GM19238 (cell line): ENCODE results near the gene TSHR.

ENCODE experiments used
- DNase-seq: peaks from one replicate; pipeline ENCODE4 v3.0.0; 2011; ENCODE audit warnings: low spot score; ENCODE audit not compliant: insufficient read length

TSHR gene

GRCh38 chr14:81133400-81133799 is 178.0 kb downstream of the TSHR start:
- no peak for DNase-seq

GRCh38 chr14:81137316-81137715 is 181.9 kb downstream of the TSHR start:
- no peak for DNase-seq

GRCh38 chr14:81138429-81138828 is 183.0 kb downstream of the TSHR start:
- DNase-seq: no peak

- no peak for DNase-seq
Measured at GRCh38 chr14:81141426-81141825, 186.0 kb downstream of the TSHR start.

GRCh38 chr14:81143793-81144192 is 188.4 kb downstream of the TSHR start:
- DNase-seq: no peak

- DNase-seq: no peak
Measured at GRCh38 chr14:81144824-81145603, 189.6 kb downstream of the TSHR start.

GRCh38 chr14:81147140-81147897 is 191.9 kb downstream of the TSHR start:
- DNase-seq: no peak

- DNase-seq: no peak
Measured at GRCh38 chr14:81148635-81149034, 193.2 kb downstream of the TSHR start.

GRCh38 chr14:81153187-81153586 is 197.8 kb downstream of the TSHR start:
- DNase-seq: no peak

GRCh38 chr14:81157431-81157830 is 202.0 kb downstream of the TSHR start:
- DNase-seq: no peak

- no peak for DNase-seq
Measured at GRCh38 chr14:81161088-81161487, 205.7 kb downstream of the TSHR start.

GRCh38 chr14:81161749-81162148 is 206.3 kb downstream of the TSHR start:
- DNase-seq: no peak

GRCh38 chr14:81162941-81163340 is 207.5 kb downstream of the TSHR start:
- DNase-seq: no peak

- peak; percentile 19 for DNase-seq
Measured at GRCh38 chr14:81164167-81164774, 208.8 kb downstream of the TSHR start.

GRCh38 chr14:81165188-81165587 is 209.8 kb downstream of the TSHR start:
- no peak for DNase-seq

- DNase-seq: no peak
Measured at GRCh38 chr14:81166121-81166520, 210.7 kb downstream of the TSHR start.

GRCh38 chr14:81169267-81169666 is 213.8 kb downstream of the TSHR start:
- DNase-seq: no peak

GRCh38 chr14:81169711-81170103 is 214.3 kb downstream of the TSHR start:
- no peak for DNase-seq

- DNase-seq: peak; percentile 65
Measured at GRCh38 chr14:81170104-81170828, 214.8 kb downstream of the TSHR start.

- DNase-seq: no peak
Measured at GRCh38 chr14:81170829-81171195, 215.4 kb downstream of the TSHR start.

- no peak for DNase-seq
Measured at GRCh38 chr14:81172353-81172752, 216.9 kb downstream of the TSHR start.

- no peak for DNase-seq
Measured at GRCh38 chr14:81172881-81173280, 217.5 kb downstream of the TSHR start.
